Keratinocyte (primary cell): ENCODE data around the gene SMYD3. TPM values are rescaled to one million over a fixed set of nuclear protein-coding genes. Genes with fewer than 3 reads are reported as not detected.

Source experiments
- DNase-seq: peaks from one replicate; pipeline ENCODE4 v3.0.0-alpha.2; 2011; ENCODE audit warnings: low read depth, missing footprints, low spot score
- FAIRE-seq: peaks from 2 replicates; lab custom pipeline; 2011; peaks lifted over from hg19 to GRCh38; lab: Jason Lieb, UNC
- H2AFZ ChIP-seq: 2 replicates; pipeline ENCODE4 v1.6.0; 2012; ENCODE audit warnings: low read length, control low read depth, inconsistent platforms; ENCODE audit not compliant: control insufficient read depth
- H3K27ac ChIP-seq: 2 replicates; pipeline ENCODE4 v1.5.1; 2011; ENCODE audit warnings: low read length; ENCODE audit not compliant: control insufficient read depth, insufficient read depth
- H3K27me3 ChIP-seq: 3 replicates; pipeline ENCODE4 v1.6.0; 2011; ENCODE audit warnings: low read length; ENCODE audit not compliant: control insufficient read depth, insufficient read depth; ENCODE audit errors: extremely low read depth
- H3K36me3 ChIP-seq, 2 experiments: 2 replicates in 1 of 2; 3 replicates in 1 of 2; pipeline ENCODE4 v1.5.1; 2011; ENCODE audit warnings: low read length in 2 of 2, mild to moderate bottlenecking in 1 of 2; ENCODE audit not compliant: control insufficient read depth in 2 of 2, insufficient read depth in 2 of 2; ENCODE audit errors: extremely low read depth in 1 of 2
- H3K4me1 ChIP-seq: 3 replicates; pipeline ENCODE4 v1.5.1; 2011; ENCODE audit warnings: low read length; ENCODE audit not compliant: control insufficient read depth, insufficient read depth; ENCODE audit errors: extremely low read depth
- H3K4me2 ChIP-seq: 3 replicates; pipeline ENCODE4 v1.6.0; 2011; ENCODE audit warnings: low read depth, low read length; ENCODE audit not compliant: control insufficient read depth, insufficient read depth; ENCODE audit errors: extremely low read depth
- H3K4me3 ChIP-seq, 3 experiments: fragments of 200-600 bp in 1 of 3; sonication (generic) in 1 of 3; 2 replicates in 2 of 3; 3 replicates in 1 of 3; pipeline ENCODE4 v1.5.1; 2011 to 2016; ENCODE audit warnings: low read length in 3 of 3, mild to moderate bottlenecking in 3 of 3, control low read depth in 2 of 3, inconsistent platforms in 1 of 3, low read depth in 1 of 3, mixed read lengths in 1 of 3, mixed run types in 1 of 3, moderate library complexity in 1 of 3; ENCODE audit not compliant: control insufficient read depth in 2 of 3, insufficient read depth in 2 of 3; ENCODE audit errors: extremely low read depth in 1 of 3
- H3K79me2 ChIP-seq: 2 replicates; pipeline ENCODE4 v1.6.0; 2012; ENCODE audit warnings: low read length; ENCODE audit not compliant: control insufficient read depth, insufficient read depth
- H3K9ac ChIP-seq: 3 replicates; pipeline ENCODE4 v1.6.0; 2011; ENCODE audit warnings: low read length; ENCODE audit not compliant: control insufficient read depth, insufficient read depth; ENCODE audit errors: extremely low read depth
- H3K9me1 ChIP-seq: 3 replicates; pipeline ENCODE4 v1.6.0; 2011; ENCODE audit warnings: low read length; ENCODE audit not compliant: control insufficient read depth, insufficient read depth; ENCODE audit errors: extremely low read depth
- H3K9me3 ChIP-seq: 2 replicates; pipeline ENCODE4 v1.5.1; 2012; ENCODE audit warnings: low read depth, low read length; ENCODE audit not compliant: control insufficient read depth
- H4K20me1 ChIP-seq: 3 replicates; pipeline ENCODE4 v1.6.0; 2011; ENCODE audit warnings: low read length; ENCODE audit not compliant: control insufficient read depth, insufficient read depth; ENCODE audit errors: extremely low read depth
- EZH2 ChIP-seq: IDR thresholded peaks from one replicate; pipeline ENCODE4 v1.6.1; 2012; ENCODE audit warnings: inconsistent platforms, mild to moderate bottlenecking, low read length, moderate library complexity
- dilution Hi-C: fragments of 300-500 bp; cut with MboI; formaldehyde crosslinking; loops from one replicate; pipeline ENCODE4 v1.7.0; 2020; ENCODE audit warnings: low sequenced_read_pairs; ENCODE audit not compliant: extremely low pct_ligation_motif_present
- polyA plus RNA-seq, 5 experiments: library from polyadenylated mRNA; depleted of rRNA in 3 of 5; stranded (reverse) in 3 of 5; stranded (forward) in 1 of 5; unstranded in 1 of 5; fragments of >200 nt; gene quantifications; 1 replicate in 1 of 5; 2 replicates in 3 of 5; 3 replicates in 1 of 5; pipeline versions ENCODE4 v1.2.1 to v1.2.3, GENCODE V29; 2011 to 2012; ENCODE audit warnings: missing spikeins in 2 of 5, low read depth in 1 of 5, low replicate concordance in 1 of 5
- TF ChIP-seq, protein P1 (sequence below), 3 experiments: IDR thresholded peaks in 1 of 3; conservative IDR thresholded peaks in 1 of 3; optimal IDR thresholded peaks in 1 of 3; 2 replicates in 2 of 3; 3 replicates in 1 of 3; pipeline versions ENCODE3 to v1.5.1; 2011; ENCODE audit warnings: low read length in 3 of 3, mild to moderate bottlenecking in 3 of 3, moderate library complexity in 2 of 3, control low read depth in 1 of 3, inconsistent platforms in 1 of 3; ENCODE audit not compliant: insufficient read depth in 2 of 3; ENCODE audit errors: extremely low read depth in 1 of 3

The SMYD3 gene
- polyA plus RNA-seq, 1 donor (not counting 4 experiments of a cell fraction or from before 2014, with no cell fraction given) = 31.0 TPM

- H3K9me1 ChIP-seq = no peaks in the 10 kb centered on the region
- DNase-seq (no peak), FAIRE-seq (no peak)
- H3K4me3 ChIP-seq = no peak overlapping the region
- H2AFZ ChIP-seq = no peak overlapping the region
- no peaks in the 10 kb centered on the region for H3K79me2 ChIP-seq
- H3K9me3 ChIP-seq = no peaks in the 10 kb centered on the region
- H3K4me1 ChIP-seq = no peaks in the 10 kb centered on the region
- no peaks in the 10 kb centered on the region for H3K36me3 ChIP-seq
- no peaks in the 10 kb centered on the region for H4K20me1 ChIP-seq
- no peak overlapping the region for H3K9ac ChIP-seq
- no peak overlapping the region for H3K27ac ChIP-seq
- dilution Hi-C loops = no loop called here
- no peaks in the 10 kb centered on the region for H3K27me3 ChIP-seq
- TF ChIP-seq EZH2 = no peak
- TF ChIP-seq, protein P1, sequence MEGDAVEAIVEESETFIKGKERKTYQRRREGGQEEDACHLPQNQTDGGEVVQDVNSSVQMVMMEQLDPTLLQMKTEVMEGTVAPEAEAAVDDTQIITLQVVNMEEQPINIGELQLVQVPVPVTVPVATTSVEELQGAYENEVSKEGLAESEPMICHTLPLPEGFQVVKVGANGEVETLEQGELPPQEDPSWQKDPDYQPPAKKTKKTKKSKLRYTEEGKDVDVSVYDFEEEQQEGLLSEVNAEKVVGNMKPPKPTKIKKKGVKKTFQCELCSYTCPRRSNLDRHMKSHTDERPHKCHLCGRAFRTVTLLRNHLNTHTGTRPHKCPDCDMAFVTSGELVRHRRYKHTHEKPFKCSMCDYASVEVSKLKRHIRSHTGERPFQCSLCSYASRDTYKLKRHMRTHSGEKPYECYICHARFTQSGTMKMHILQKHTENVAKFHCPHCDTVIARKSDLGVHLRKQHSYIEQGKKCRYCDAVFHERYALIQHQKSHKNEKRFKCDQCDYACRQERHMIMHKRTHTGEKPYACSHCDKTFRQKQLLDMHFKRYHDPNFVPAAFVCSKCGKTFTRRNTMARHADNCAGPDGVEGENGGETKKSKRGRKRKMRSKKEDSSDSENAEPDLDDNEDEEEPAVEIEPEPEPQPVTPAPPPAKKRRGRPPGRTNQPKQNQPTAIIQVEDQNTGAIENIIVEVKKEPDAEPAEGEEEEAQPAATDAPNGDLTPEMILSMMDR (optimal IDR thresholded peaks at IDR 0.05 in 1 of 3, IDR thresholded peaks at IDR 0.05 in 1 of 3, conservative IDR thresholded peaks at IDR 0.05 in 1 of 3; ENCODE audit: extremely low read depth in 1 of 3, insufficient read depth in 2 of 3, low read length in 3 of 3) = no peak
- no peak overlapping the region for H3K4me2 ChIP-seq
Observed at GRCh38 chr1:245832771-245833527, 674.1 kb downstream of the SMYD3 start.

DNA sequence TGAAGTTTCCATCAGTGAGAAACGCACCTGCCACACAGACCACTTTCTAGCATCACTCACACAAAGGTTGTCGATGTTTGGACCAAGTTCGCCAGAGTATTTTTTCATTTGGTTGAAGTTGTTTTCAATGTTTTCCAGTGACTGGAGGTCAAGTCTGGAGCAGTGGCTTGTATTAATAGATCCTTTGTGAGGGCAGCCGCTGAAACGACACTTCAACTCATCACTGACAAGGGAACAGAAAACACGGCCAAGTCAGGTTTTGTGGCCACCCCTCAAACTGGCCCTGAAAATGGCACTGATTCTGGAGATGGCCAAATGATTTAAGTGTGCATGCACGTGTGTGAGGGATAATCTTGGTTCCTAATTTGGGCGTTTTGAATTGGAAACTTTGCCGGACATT, 675.6 kb downstream of the SMYD3 start:
- H4K20me1 ChIP-seq = no peaks in the 10 kb centered on the region
- DNase-seq (no peak), FAIRE-seq (no peak)
- TF ChIP-seq, protein P1 (optimal IDR thresholded peaks at IDR 0.05 in 1 of 3, IDR thresholded peaks at IDR 0.05 in 1 of 3, conservative IDR thresholded peaks at IDR 0.05 in 1 of 3; ENCODE audit: extremely low read depth in 1 of 3, insufficient read depth in 2 of 3, low read length in 3 of 3) = no peak
- TF ChIP-seq EZH2 = no peak
- H2AFZ ChIP-seq = no peak overlapping the region
- H3K4me1 ChIP-seq = no peaks in the 10 kb centered on the region
- no peak overlapping the region for H3K4me2 ChIP-seq
- no peak overlapping the region for H3K9ac ChIP-seq
- H3K79me2 ChIP-seq = no peaks in the 10 kb centered on the region
- H3K4me3 ChIP-seq = no peak overlapping the region
- no peaks in the 10 kb centered on the region for H3K9me1 ChIP-seq
- no peak overlapping the region for H3K27ac ChIP-seq
- no peaks in the 10 kb centered on the region for H3K36me3 ChIP-seq
- no peaks in the 10 kb centered on the region for H3K9me3 ChIP-seq
- dilution Hi-C loops = no loop called here
- no peaks in the 10 kb centered on the region for H3K27me3 ChIP-seq
